ENCODE measurements around the gene TTLL8.

DNA sequence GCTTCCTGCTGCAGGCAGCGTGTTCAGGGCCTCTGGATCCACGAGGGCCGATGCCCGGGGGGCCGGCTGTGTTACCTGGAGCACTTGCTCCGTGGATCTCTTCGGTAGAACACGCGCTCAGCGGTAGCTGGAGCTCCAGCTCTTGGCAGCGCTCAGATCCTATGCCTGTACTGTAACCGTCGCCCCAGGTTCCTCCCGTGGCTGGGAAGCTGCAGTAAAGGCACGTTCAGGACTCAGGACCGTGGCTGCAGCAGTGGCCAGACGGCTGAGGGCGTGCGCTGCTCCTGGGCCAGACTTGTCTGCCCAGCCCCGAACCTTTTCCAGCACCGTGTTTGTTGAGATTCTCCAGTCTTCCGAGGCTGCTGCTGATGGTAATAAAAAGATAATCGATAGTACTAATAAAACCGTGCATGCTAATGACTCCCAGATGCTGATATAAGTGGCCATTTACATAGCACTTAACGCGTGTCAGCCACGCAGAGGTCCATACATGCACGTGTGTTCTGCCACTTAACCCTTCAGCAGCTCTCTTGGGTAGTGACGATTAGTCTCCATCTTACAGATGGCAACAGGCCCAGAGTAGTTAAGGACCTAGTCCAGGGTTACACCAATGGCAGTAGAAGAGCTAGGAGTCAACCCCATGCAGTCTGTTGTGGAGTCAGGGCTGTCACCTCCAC is 33.1 kb upstream of the TTLL8 start:
- TF ChIP-seq POLR2A (IDR thresholded peaks at IDR 0.05; ENCODE audit: low read depth, low read length) (no peak), JUN (IDR thresholded peaks at IDR 0.05; ENCODE audit: borderline replicate concordance, insufficient read depth, insufficient read length, low read depth) (no peak), POLR2AphosphoS5 (IDR thresholded peaks at IDR 0.05; ENCODE audit: insufficient read depth, low read depth, low read length) (no peak), EZH2 (IDR thresholded peaks at IDR 0.05; ENCODE audit: borderline replicate concordance, low read depth, low read length, severe bottlenecking) (no peak)
- TF ChIP-seq, protein P1, sequence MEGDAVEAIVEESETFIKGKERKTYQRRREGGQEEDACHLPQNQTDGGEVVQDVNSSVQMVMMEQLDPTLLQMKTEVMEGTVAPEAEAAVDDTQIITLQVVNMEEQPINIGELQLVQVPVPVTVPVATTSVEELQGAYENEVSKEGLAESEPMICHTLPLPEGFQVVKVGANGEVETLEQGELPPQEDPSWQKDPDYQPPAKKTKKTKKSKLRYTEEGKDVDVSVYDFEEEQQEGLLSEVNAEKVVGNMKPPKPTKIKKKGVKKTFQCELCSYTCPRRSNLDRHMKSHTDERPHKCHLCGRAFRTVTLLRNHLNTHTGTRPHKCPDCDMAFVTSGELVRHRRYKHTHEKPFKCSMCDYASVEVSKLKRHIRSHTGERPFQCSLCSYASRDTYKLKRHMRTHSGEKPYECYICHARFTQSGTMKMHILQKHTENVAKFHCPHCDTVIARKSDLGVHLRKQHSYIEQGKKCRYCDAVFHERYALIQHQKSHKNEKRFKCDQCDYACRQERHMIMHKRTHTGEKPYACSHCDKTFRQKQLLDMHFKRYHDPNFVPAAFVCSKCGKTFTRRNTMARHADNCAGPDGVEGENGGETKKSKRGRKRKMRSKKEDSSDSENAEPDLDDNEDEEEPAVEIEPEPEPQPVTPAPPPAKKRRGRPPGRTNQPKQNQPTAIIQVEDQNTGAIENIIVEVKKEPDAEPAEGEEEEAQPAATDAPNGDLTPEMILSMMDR (IDR thresholded peaks at IDR 0.05; ENCODE audit: extremely low read depth in 1 of 2, insufficient read depth in 1 of 2, low read depth in 1 of 2, low read length in 2 of 2), result no peak
